M059J (cell line): ENCODE data around the gene SEC11A. TPM values are rescaled to one million over a fixed set of nuclear protein-coding genes. Genes with fewer than 3 reads are reported as not detected.
"Not testable (repeated sequence)": the region's sequence is repeated elsewhere in the genome, so short reads cannot be mapped to it uniquely, and the experiment has no call there.

Experiments used
- DNase-seq: peaks from one replicate; pipeline ENCODE4 v3.0.0-alpha.2; 2012; ENCODE audit warnings: low read depth
- total RNA-seq: library from RNA; depleted of rRNA; stranded (reverse); fragments of >200 nt; shearing (Covaris generic); gene quantifications from 2 replicates; pipeline ENCODE4 v1.2.3, GENCODE V29; 2014; rRNA removed

The SEC11A gene
- total RNA-seq = 214 and 270 TPM in 2 replicates

DNA sequence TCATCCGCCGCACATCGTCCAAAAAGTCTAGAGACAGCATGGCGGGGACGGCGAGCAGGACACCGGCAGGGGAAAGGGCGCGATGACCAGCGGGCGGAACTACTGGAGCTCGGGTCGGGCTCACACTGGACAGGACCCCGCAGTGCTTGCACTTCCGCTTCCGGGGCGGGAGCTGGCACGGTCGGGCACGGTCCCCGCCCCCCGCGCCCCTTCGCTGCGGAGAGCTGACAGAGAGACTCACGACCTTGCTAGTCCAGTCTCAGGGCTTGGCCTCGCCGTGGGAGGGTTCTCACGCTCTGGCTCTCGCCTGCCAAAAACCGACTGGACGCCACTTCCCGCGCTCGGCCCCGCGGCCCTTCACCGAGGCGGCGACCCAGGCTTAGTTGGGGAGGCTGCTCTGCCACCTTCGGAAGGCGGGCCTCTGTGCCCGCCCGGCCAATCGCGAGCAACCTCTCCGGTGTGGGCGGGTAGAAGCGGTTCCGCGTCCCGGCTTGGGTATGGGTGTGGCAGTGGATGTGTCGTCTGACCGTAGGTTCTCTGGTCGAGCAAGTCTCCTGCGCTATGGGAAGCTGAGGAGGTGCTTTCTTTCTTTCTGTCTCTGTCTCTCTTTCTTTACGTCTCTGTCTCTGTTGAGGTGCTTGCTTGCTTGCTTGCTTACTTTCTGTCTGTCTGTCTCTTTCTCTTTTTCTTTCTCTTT lies at the start of gene SEC11A:
SEC11A (minus strand) TSS at position 104 of the 697 bp plus-strand sequence; CDS start at position 40, 64 bp downstream.
- peak; percentile 94 for DNase-seq

DNA sequence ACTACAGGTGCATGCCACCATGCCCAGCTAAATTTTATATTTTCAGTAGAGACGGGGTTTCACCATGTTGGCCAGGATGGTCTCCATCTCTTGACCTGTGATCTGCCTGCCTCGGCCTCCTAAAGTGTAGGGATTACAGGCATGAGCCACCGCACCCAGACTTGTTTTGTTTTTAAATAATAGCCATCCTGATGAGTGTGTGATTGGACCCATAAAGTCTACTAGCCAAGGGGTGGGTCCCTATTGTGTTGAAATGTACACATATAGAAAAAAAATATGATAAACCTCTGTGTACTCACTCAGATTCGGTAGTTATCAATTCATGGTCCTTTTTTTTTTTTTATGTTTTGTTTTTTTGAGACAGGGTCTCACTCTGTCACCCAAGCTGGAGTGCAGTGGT lies 49.7 kb upstream of the SEC11A start:
- no peak for DNase-seq

DNA sequence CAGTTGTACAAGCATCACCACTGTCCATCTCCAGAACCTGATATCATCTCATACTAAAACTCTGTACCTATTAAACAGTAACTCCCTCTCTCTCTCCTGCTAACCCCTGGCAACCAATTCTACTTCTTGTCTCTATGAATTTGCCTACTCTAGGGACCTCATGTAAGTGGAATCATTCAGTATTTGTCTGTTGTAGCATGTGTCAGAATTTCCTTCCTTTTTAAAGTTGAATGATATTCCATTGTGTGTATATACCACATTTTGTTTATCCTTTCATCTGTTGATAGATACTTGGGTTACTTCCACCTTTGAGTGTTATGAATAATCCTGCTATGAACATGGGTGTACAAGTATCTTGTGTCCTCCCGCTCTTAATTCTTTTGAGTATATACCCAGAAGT lies 49.0 kb upstream of the SEC11A start:
- no peak for DNase-seq

GRCh38 chr15:84764585-84764984 lies 48.6 kb upstream of the SEC11A start:
- no peak for DNase-seq

DNA sequence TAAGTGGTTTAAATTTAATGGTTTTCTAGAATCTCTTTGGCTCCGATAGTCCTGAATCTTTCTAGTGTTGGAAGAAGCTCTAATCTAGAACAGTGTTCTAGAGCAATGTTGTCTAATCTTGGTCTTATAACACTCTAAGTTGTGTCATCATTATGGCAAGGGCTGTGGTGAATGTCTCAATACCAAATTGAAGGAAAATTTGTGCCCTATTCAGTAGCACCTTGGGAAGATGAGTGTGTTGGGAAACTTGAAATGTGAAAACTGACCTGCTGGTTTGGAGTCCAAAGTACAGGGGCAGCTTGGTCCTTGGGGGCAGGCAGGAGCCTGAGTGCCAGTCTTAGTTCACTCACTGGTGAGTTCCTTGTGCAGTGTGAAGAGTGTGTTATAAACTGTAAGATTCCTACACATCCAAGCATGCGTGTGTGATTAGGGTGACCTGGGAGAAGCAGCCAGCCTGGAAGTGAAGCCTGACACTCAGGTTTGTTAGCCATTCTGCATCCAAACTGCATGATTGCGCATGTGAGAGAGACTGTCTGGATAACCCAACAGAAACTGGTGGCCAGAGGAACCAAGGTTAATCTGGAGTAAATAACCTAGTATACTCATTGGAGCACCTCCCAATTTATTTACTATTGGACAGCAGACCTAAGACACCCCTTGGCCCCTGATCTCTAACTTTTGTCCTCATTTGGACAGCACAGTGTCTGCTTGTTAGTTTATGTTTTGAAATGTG lies 47.1 kb upstream of the SEC11A start:
- DNase-seq = no peak

DNA sequence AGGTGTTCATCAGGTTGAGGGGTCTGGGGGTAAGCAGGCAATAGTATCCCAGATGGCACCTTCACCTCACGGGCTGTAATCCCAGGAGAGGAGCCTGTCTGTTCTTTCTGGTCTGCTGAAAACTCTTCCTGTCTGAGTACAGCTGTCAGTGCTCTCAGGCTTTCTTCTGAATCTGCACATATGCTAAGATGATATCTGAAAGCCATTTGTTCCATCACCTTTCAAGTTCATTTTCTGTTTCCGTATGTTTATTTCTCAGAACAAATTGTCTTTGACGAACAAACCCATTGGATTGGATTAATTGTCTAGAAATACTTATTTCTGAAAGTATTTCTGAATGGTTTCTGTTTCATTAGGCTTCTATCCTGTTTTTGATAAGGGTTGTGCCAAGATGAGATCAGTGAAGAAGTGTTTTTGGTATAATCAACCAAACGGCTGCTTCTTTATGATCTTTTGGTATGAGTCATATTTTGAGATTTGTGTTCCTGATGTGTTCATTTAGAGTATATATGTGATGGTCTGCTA lies 45.7 kb upstream of the SEC11A start:
- DNase-seq = no peak

GRCh38 chr15:84760219-84760618 lies 44.3 kb upstream of the SEC11A start:
- no peak for DNase-seq

GRCh38 chr15:84759018-84759417 lies 43.1 kb upstream of the SEC11A start:
- no peak for DNase-seq

DNA sequence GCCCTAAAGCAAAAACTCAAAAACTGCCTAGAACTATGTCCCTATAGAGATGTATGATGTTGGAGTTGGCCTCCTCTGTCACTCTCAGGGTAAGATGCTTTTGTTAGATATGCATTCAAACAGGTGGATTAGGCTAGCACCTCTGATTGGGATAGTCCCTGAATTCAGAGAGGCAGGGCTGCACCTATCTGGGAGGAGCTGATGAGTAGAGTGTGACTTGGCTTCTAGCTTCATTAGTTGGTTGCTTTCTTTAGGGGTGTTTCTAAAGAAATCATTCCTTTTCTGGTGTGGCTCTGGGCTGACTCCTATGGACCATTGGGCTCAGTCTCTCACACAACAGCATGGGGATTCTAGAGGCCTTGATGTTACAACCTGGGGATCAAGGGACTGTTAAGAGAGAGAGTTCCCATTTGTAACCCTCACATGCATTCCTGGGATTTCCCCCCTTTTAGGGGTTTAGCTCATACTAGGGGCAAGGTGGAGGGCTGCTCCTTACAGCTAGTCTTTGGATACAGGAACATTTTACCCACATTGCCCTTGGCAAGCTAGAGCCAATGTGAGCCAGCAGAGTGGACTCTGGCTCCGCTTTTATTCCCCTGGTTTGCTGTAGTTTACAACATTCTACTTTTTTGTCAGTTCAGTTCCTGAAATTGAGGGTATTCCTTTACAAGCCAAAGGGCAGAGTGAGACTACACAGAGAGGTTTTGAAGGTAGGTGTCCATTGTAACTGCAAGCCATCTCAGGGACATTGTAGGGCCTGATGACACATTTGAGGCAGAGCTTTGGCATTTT lies 40.0 kb upstream of the SEC11A start:
- DNase-seq = no peak

GRCh38 chr15:84754889-84755288 lies 39.0 kb upstream of the SEC11A start:
- DNase-seq = not testable (repeated sequence)

DNA sequence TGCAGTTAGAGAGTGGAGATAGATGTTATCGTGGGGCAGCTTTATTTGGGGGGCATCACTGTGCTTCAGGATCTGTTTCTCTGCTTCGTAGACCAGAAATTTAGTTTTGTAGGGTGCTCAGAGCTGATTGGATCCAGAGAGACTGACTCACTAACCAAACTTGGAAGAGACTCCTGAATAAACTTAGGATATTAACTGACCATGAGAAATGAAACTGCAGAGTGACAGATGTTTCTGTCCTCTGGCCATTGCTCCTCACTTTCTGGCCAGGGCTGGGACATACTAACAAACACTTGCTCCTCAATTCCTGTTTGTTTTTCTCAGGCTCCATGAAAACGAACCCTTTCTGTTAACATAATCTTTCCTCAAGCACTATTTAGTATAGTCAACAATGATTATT lies 36.8 kb upstream of the SEC11A start:
- peak; percentile 66 for DNase-seq

GRCh38 chr15:84752195-84752594 lies 36.3 kb upstream of the SEC11A start:
- no peak for DNase-seq

DNA sequence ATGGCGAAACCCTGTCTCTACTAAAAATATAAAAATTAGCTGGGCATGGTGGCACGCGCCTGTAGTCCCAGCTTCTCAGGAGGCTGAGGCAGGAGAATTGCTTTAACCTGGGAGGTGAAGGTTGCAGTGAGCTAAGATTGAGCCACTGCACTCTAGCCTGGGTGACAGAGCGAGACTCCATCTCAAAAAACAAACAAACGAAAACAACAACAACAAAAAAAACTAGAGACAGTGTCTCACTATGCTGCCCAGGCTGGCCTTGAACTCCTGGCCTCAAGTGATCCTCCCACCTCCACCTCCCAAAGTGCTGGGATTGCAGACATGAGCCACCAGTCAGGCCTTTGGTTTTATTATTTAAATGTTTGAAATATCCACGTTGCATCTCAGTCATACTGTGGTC lies 35.8 kb upstream of the SEC11A start:
- DNase-seq = not testable (repeated sequence)

GRCh38 chr15:84750583-84751092 lies 34.7 kb upstream of the SEC11A start:
- DNase-seq = no peak

DNA sequence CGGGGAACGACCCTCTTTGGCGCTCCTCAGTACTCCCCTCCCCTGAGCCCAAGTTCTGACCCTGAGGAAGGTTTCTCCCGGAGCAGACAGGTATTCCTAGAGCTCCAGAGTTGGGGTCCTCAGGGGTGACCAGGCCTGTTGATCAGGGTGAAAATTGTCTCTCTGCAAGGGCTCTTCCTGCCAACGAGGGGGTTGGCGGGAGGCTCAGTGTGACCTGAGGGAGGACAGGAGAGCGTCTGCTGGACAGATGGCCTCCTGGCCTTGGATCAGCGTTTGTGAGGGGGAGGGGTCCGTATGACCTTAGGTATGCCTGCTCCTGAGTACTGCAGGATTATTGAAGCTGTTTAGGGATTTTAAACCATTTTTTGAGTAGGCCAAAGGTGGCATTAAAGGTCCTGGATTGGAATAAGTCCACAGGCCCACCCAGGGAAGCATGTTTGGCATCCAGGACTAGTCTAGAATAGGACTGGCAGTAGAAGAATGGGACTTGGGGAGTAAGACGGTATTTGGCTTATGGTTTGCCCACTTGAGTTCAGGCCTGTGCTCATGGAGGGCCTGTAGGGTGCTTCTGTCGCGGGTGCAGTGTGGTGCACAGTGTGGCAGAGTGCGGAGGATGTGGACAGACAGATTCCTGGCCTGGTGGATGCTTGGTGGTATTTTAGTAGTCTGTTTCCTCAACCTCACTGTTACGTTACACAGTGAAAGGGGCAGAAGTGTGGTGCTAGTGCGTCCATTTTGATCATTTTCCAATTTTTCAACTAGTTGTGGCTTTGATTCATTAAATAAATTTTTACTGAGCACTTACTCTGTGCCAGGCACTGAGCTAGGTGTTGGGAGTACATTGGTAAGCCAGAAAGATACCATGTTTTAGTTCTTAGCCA lies 33.4 kb upstream of the SEC11A start:
- DNase-seq = peak; percentile 30

- DNase-seq = peak; percentile 76
These were observed 32.6 kb upstream of the SEC11A start, which contains the start of gene ZNF592 for GRCh38 chr15:84748274-84749110. Gene ZNF592 (plus strand): TSS chr15:84748592. CDS start chr15:84782676, 34,084 bp downstream.

DNA sequence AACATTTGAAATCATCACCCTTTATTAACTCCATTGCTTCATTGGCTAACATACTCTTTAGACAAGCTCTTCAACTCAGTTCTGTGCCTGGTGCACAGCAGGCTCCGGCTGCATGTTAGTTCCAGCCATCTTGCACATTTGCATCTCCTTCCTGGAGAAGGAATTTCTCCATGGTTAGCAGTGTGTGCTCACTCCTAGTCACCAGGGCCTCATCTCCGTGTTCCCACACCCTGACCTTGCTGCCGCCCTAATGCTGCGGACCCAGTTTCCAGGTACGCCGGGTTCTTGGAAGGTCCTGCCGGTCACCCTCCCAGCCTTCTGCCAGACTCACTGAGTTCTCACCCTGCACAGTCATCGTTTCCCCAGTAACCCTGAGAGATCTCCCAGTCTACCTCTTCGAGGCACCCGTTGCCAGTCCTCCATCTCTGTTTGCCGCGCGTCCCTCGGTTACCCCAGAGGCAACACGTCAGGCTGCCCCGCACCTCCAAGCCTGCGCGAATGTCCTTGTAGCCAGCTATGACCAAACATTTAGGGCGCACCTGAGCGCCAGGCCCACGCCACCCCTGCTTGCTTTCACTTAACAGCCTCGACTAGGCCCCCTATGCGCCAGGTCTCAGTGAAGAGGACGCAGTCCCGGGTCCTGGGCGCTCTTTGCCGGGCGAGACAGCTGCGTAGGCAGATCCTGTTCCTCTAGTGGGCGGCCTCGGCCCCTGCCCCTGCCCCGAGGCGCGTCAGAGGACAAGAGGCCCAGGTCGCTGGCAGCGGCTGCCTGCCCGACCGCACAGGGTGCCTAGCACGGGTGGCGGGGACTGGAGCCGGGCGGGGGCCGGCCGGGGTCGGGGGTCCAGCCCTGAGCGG lies 31.7 kb upstream of the SEC11A start:
- peak; percentile 76 for DNase-seq

GRCh38 chr15:84741121-84741520 lies 25.2 kb upstream of the SEC11A start:
- no peak for DNase-seq

GRCh38 chr15:84740691-84741090 lies 24.8 kb upstream of the SEC11A start:
- DNase-seq = no peak
